Measurements from ENCODE around the gene UBA3. TPM values are rescaled to one million over a fixed set of nuclear protein-coding genes. Genes with fewer than 3 reads are reported as not detected.

UBA3 gene
- total RNA-seq, 6 donors from 2014 or later: 36.8 to 71.9 (median 50.5) TPM

- H3K9me3 ChIP-seq: no peaks in the 10 kb centered on the region
- no peaks in the 10 kb centered on the region for H3K27me3 ChIP-seq
- no peak for DNase-seq
- no peak for ATAC-seq (ENCODE audit: low FRiP score in 2 of 2)
- no peak overlapping the region for H3K4me3 ChIP-seq
- H3K36me3 ChIP-seq: peaks cover 10 to 57% (median 23%) of the 10 kb centered on the region in 4 donors
- WGBS, 2 donors: 67 to 77% methylated on average over 2 of the region's 2 CpGs
- no peaks in the 10 kb centered on the region for H3K4me1 ChIP-seq
- TF ChIP-seq CTCF (IDR thresholded peaks at IDR 0.05) (no peak), POLR2A (IDR thresholded peaks at IDR 0.05) (no peak), EP300 (IDR thresholded peaks at IDR 0.05) (no peak), POLR2AphosphoS5 (IDR thresholded peaks at IDR 0.05) (no peak)
- H3K27ac ChIP-seq: no peak overlapping the region
Measured at GRCh38 chr3:69063636-69064035, 16.5 kb downstream of the UBA3 start.

DNA sequence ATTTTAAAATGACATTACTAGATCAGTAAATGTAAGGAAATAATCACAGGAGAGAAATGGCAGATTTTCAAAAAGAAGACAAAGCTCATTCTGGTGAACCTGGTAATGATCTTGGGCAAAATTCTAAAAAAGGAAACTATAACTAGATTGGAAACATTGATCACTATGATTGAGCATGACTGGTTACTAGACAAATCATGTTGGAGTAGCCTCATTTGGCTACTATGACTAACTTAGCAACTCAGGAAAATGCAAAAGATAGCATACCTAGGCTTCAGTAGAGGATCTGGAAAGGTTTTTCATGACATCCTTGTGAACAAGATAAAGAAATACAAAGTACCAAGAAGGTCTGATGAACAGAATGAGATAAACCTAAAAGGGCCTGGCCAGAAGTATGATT lies 20.5 kb downstream of the UBA3 start:
- Histone ChIP-seq H3K27me3 (no peaks in the 10 kb centered on the region), H3K4me3 (no peak overlapping the region), H3K9me3 (no peaks in the 10 kb centered on the region), H3K36me3 (peaks cover 13 to 85% (median 26%) of the 10 kb centered on the region in 4 donors), H3K27ac (no peak overlapping the region), H3K4me1 (no peaks in the 10 kb centered on the region)
- ATAC-seq (ENCODE audit: low FRiP score in 2 of 2): no peak
- TF ChIP-seq CTCF (IDR thresholded peaks at IDR 0.05): no peak
- no peak for TF ChIP-seq EP300 (IDR thresholded peaks at IDR 0.05)
- no peak for TF ChIP-seq POLR2AphosphoS5 (IDR thresholded peaks at IDR 0.05)
- TF ChIP-seq POLR2A (IDR thresholded peaks at IDR 0.05): no peak
- DNase-seq: no peak

DNA sequence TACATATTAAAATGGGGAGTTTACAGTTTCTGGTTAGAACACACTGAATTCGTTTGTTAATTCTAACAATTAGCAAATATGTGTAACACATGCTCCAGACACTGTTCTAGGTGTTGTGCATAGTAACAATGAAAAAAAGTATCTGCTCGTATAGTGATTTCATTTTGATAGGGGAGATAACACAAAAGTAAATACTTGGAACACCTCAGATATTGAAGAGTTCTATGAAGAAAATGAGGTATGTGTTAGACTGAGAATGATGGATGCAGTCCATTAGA lies 21.3 kb downstream of the UBA3 start:
- TF ChIP-seq POLR2AphosphoS5 (IDR thresholded peaks at IDR 0.05): no peak
- no peak for TF ChIP-seq CTCF (IDR thresholded peaks at IDR 0.05)
- TF ChIP-seq EP300 (IDR thresholded peaks at IDR 0.05): no peak
- no peak for TF ChIP-seq POLR2A (IDR thresholded peaks at IDR 0.05)
- WGBS, 2 donors: 84 to 89% methylated on average over 2 of the region's 2 CpGs
- no peak for DNase-seq
- no peaks in the 10 kb centered on the region for H3K9me3 ChIP-seq
- no peaks in the 10 kb centered on the region for H3K27me3 ChIP-seq
- ATAC-seq (ENCODE audit: low FRiP score in 2 of 2): no peak
- no peak overlapping the region for H3K27ac ChIP-seq
- peaks cover 13 to 92% (median 28%) of the 10 kb centered on the region in 4 donors for H3K36me3 ChIP-seq
- H3K4me1 ChIP-seq: no peaks in the 10 kb centered on the region
- H3K4me3 ChIP-seq: no peak overlapping the region

DNA sequence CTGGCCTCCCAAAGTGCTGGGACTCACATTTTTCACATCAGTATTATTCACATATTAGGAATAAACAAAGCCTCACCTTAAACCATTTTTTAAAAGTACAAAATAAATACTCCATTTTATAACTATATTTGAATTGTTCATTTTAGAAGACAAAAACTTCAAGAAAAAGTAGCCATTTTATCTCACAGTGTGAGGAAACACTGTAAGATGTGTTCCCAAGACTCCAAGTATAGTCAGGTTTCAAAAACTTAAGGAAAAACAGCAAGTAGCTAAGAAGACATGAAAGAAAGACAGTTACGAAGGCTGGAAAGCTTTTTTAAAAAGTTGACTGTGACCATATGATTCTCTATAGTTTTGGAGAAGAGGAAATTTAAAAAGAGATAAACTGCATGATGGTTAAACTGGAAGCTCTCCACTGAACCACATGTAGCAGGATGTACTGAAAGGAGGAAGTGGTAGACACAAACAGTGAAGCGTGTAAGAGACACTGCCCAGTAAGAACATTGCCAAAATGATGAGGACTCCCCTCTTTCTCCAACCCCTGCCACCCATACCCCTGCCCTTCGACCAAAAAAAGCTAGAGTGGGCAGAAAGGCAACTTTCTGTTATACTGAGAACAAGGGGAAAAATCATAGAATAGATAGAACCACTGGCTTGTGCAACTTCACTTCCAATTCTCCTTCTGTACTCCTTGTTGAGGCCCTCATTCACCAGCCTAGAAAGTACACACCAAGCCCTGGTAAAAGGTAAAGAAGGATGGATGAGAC lies 21.8 kb downstream of the UBA3 start:
- no peak for TF ChIP-seq EP300 (IDR thresholded peaks at IDR 0.05)
- no peak for TF ChIP-seq POLR2A (IDR thresholded peaks at IDR 0.05)
- no peak for TF ChIP-seq POLR2AphosphoS5 (IDR thresholded peaks at IDR 0.05)
- DNase-seq (no peak), ATAC-seq (ENCODE audit: low FRiP score in 2 of 2) (peak in 1 of 2 donors; percentile 55)
- H3K27me3 ChIP-seq: no peaks in the 10 kb centered on the region
- no peaks in the 10 kb centered on the region for H3K4me1 ChIP-seq
- WGBS, 2 donors: 61 to 63% methylated on average over 3 of the region's 3 CpGs
- no peak overlapping the region for H3K4me3 ChIP-seq
- peaks cover 13 to 91% (median 28%) of the 10 kb centered on the region in 4 donors for H3K36me3 ChIP-seq
- H3K9me3 ChIP-seq: no peaks in the 10 kb centered on the region
- H3K27ac ChIP-seq: peak overlapping the region in 1 of 4 donors; percentile 11

DNA sequence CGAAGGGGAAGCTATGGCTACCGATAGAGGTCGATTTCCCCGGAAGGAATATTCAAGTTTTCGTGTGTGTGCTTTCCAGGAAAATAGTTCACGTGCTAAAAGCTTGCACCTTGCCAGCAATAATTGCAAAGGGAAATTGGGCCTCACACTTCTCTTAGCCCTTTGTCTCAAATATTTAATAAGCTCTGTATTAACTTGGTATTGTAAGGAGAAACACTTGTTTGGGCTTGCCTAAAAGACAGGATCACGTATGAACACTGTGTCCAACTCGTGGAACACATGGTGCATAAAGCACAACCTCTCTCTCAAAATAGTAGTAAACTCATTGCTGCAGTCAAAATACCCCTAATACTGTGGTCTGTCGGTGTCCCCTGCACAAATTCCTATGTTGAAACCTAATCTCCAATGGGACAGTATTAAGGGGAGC lies 27.7 kb downstream of the UBA3 start:
- no peak for DNase-seq
- Histone ChIP-seq H3K4me1 (peaks cover 18 to 30% (median 22%) of the 10 kb centered on the region in 4 donors), H3K4me3 (peak overlapping the region in 3 of 4 donors; percentile 68 to 87 (median 73)), H3K27me3 (no peaks in the 10 kb centered on the region), H3K27ac (peak overlapping the region; percentile 95 to 99 (median 97)), H3K9me3 (no peaks in the 10 kb centered on the region), H3K36me3 (peaks cover 3 to 49% (median 14%) of the 10 kb centered on the region in 4 donors)
- ATAC-seq (ENCODE audit: low FRiP score in 2 of 2): peak in 1 of 2 donors; percentile 3
- TF ChIP-seq POLR2AphosphoS5 (IDR thresholded peaks at IDR 0.05) (peak in 1 of 2 donors; percentile 3), POLR2A (IDR thresholded peaks at IDR 0.05) (no peak)
- 14 to 15% methylated on average over 9 of the region's 9 CpGs for WGBS, 2 donors
